Hematopoietic multipotent progenitor cell treated with erythropoietin and hydrocortisone succinate and interleukin-3 and kit ligand, for 4 days (in vitro differentiated cells): ENCODE measurements around the gene HIVEP1.
"Not testable (repeated sequence)": the region's sequence is repeated elsewhere in the genome, so short reads cannot be mapped to it uniquely, and the experiment has no call there.

Source experiments
- DNase-seq: peaks from one replicate; pipeline ENCODE4 v3.0.0-alpha.2; 2015

Gene HIVEP1

GRCh38 chr6:12163744-12164507, 151.8 kb downstream of the HIVEP1 start:
- DNase-seq: no peak

GRCh38 chr6:12164508-12164770, 152.3 kb downstream of the HIVEP1 start:
- DNase-seq: no peak

GRCh38 chr6:12165297-12165696, 153.2 kb downstream of the HIVEP1 start:
- DNase-seq: no peak

GRCh38 chr6:12165722-12166280, 153.7 kb downstream of the HIVEP1 start:
- no peak for DNase-seq

GRCh38 chr6:12169377-12169776, 157.3 kb downstream of the HIVEP1 start:
- DNase-seq: no peak

GRCh38 chr6:12170351-12171092, 158.4 kb downstream of the HIVEP1 start:
- DNase-seq: no peak

GRCh38 chr6:12171717-12172116, 159.6 kb downstream of the HIVEP1 start:
- no peak for DNase-seq

GRCh38 chr6:12172572-12172971, 160.5 kb downstream of the HIVEP1 start:
- no peak for DNase-seq

- no peak for DNase-seq
Measured at GRCh38 chr6:12173181-12173580, 161.1 kb downstream of the HIVEP1 start.

- DNase-seq: no peak
Measured at GRCh38 chr6:12173661-12174060, 161.5 kb downstream of the HIVEP1 start.

- DNase-seq: no peak
Measured at GRCh38 chr6:12174878-12175277, 162.8 kb downstream of the HIVEP1 start.

GRCh38 chr6:12175626-12176025, 163.5 kb downstream of the HIVEP1 start:
- no peak for DNase-seq

- not testable (repeated sequence) for DNase-seq
Measured at GRCh38 chr6:12176782-12177181, 164.7 kb downstream of the HIVEP1 start.

GRCh38 chr6:12178521-12178920, 166.4 kb downstream of the HIVEP1 start:
- DNase-seq: no peak

GRCh38 chr6:12181481-12181880, 169.4 kb downstream of the HIVEP1 start:
- DNase-seq: no peak

- DNase-seq: no peak
Measured at GRCh38 chr6:12182676-12183075, 170.6 kb downstream of the HIVEP1 start.

- no peak for DNase-seq
Measured at GRCh38 chr6:12185081-12185673, 173.1 kb downstream of the HIVEP1 start.

GRCh38 chr6:12186528-12186927, 174.4 kb downstream of the HIVEP1 start:
- DNase-seq: no peak

- no peak for DNase-seq
Measured at GRCh38 chr6:12189150-12189549, 177.0 kb downstream of the HIVEP1 start.

GRCh38 chr6:12189661-12190060, 177.5 kb downstream of the HIVEP1 start:
- DNase-seq: no peak

GRCh38 chr6:12190252-12190651, 178.1 kb downstream of the HIVEP1 start:
- DNase-seq: no peak

GRCh38 chr6:12196326-12196936, 184.3 kb downstream of the HIVEP1 start:
- DNase-seq: no peak

- no peak for DNase-seq
Measured at GRCh38 chr6:12198851-12199250, 186.7 kb downstream of the HIVEP1 start.
